Measurements from ENCODE around the gene ZNF280D.

DNA sequence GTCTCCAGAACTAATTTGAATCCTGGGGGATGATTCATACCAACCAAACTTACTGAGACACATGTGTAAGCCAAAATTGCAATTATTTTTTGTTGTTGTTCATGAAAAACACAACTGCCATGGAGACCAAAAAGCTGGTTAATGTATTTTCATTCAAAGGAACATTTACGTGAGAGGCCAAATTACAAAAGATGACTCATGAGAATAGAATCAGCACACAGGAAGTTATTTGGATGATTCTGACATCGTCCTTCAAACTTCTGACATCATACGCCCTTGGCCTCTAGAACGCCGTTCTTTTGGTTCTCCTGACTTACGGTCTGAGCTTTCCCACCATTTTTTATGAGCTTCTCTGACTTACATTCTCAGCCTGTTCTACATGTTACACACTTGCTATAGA lies 3.0 kb upstream of the ZNF280D start:
- TF ChIP-seq PPARA (CRISPR knock-in tag; IDR thresholded peaks at IDR 0.05; ENCODE audit: borderline replicate concordance) (no peak), ZFP30 (CRISPR knock-in tag; IDR thresholded peaks at IDR 0.05) (no peak), CSDC2 (CRISPR knock-in tag; IDR thresholded peaks at IDR 0.05) (no peak), PATZ1 (CRISPR knock-in tag; IDR thresholded peaks at IDR 0.05; ENCODE audit: borderline replicate concordance) (no peak), ARNTL (CRISPR knock-in tag; IDR thresholded peaks at IDR 0.05; ENCODE audit: borderline replicate concordance, low read depth) (no peak), CREB5 (CRISPR knock-in tag; IDR thresholded peaks at IDR 0.05; ENCODE audit: low read depth) (no peak), ZNF70 (CRISPR knock-in tag; IDR thresholded peaks at IDR 0.05) (no peak), ZC3H10 (CRISPR knock-in tag; IDR thresholded peaks at IDR 0.05) (no peak), SNAI2 (CRISPR knock-in tag; IDR thresholded peaks at IDR 0.05) (no peak), ZFP3 (CRISPR knock-in tag; IDR thresholded peaks at IDR 0.05) (no peak), TCF4 (CRISPR knock-in tag; IDR thresholded peaks at IDR 0.05; ENCODE audit: borderline replicate concordance) (no peak), ESRRG (CRISPR knock-in tag; IDR thresholded peaks at IDR 0.05) (no peak)
- TF ChIP-seq, protein P1, sequence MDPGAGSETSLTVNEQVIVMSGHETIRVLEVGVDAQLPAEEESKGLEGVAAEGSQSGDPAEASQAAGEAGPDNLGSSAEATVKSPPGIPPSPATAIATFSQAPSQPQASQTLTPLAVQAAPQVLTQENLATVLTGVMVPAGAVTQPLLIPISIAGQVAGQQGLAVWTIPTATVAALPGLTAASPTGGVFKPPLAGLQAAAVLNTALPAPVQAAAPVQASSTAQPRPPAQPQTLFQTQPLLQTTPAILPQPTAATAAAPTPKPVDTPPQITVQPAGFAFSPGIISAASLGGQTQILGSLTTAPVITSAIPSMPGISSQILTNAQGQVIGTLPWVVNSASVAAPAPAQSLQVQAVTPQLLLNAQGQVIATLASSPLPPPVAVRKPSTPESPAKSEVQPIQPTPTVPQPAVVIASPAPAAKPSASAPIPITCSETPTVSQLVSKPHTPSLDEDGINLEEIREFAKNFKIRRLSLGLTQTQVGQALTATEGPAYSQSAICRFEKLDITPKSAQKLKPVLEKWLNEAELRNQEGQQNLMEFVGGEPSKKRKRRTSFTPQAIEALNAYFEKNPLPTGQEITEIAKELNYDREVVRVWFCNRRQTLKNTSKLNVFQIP (CRISPR knock-in tag; IDR thresholded peaks at IDR 0.05; ENCODE audit: borderline replicate concordance, low read depth): no peak
